DMS79 (cell line): ENCODE results near the gene KRT17.
"Not testable (repeated sequence)": the region's sequence is repeated elsewhere in the genome, so short reads cannot be mapped to it uniquely, and the experiment has no call there.

Experiments used
- DNase-seq: peaks from one replicate; lab custom pipeline; 2025; lab: John Stamatoyannopoulos, UW

Gene KRT17

GRCh38 chr17:41653892-41654677 lies 29.7 kb upstream of the KRT17 start:
- DNase-seq = peak; percentile 21

GRCh38 chr17:41653421-41653820 lies 29.0 kb upstream of the KRT17 start:
- no peak for DNase-seq

GRCh38 chr17:41652461-41652970 lies 28.1 kb upstream of the KRT17 start:
- DNase-seq = no peak

DNA sequence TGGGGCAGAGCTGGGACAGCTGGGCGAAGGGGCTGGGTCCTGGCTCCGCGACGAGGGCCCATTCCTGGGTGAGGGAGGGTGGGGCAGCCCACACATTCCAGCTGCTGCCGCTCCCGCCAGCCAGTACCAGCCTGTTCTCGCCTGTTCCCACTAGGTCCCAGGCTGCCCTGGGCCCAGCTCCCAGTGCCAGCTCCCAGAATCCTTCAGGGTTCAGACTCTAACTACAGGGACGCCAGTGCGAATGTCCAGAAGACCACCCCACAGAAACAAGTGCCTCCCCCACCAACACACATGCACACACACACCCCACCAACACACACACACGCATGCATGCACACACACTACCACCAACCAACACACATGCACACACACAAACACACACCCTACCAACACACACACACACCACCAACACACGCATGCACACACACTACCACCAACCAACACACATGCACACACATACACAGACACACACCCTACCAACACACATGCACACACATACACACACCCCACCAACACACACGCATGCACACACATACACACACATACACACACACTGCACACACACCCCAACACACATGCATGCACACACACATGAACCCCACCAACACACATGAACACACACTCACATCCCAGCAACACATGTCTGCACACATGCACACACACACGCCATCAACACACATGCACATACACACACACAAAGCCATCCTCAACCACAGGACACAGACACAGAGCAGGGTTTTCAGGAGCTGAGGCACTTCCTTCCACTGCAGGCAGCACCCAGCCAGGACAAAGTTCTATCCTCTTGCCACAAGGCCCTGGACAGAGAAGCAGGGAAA lies 27.5 kb upstream of the KRT17 start:
- no peak for DNase-seq

GRCh38 chr17:41650794-41651624 lies 26.6 kb upstream of the KRT17 start:
- no peak for DNase-seq

DNA sequence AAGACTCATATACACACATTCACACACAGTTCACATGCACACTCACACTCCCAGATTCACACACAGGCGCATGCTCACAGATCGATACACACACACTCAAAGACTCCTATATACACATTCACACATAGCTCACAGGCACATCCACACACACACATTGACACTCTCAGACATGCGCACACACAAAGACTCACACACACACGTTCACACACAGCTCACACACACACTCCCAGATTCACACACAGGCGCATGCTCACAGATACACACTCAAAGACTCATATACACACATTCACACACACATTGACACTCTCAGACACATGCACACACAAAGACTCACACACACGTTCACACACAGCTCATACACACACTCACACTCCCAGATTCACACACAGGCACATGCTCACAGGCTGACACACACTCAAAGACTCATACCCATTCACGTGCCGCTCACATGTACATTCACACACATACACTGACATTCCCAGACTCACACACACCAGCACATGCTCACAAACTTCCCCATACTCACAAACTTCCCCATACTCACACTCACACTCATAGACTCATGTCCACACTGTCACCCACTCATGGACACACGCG lies 25.6 kb upstream of the KRT17 start:
- DNase-seq = no peak

- peak; percentile 64 for DNase-seq
Observed at GRCh38 chr17:41648411-41649195, 24.2 kb upstream of the KRT17 start.

DNA sequence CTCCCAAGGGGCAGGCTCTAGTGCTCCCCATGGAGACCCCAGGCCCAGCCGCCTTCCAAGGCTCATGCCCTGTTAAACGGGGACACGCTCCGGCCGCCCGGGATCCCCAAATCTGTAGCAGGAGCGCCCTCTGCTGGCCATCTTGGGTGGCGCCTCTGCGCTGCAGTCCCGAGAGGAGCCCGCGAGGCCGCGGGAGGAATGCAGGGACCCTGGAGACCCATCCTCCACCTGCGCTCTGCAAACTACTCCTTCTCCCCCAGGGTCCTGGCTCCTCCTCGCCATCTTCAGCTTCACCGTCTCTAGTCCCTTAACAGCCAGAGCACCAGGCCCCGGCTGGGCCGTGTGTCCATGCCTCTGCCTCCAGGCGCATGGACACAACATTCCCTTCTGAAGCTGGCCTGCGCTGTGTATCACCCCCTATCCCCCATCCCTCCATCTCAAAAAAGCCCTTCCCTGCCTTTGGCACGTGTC lies 23.6 kb upstream of the KRT17 start:
- DNase-seq = peak; percentile 76

DNA sequence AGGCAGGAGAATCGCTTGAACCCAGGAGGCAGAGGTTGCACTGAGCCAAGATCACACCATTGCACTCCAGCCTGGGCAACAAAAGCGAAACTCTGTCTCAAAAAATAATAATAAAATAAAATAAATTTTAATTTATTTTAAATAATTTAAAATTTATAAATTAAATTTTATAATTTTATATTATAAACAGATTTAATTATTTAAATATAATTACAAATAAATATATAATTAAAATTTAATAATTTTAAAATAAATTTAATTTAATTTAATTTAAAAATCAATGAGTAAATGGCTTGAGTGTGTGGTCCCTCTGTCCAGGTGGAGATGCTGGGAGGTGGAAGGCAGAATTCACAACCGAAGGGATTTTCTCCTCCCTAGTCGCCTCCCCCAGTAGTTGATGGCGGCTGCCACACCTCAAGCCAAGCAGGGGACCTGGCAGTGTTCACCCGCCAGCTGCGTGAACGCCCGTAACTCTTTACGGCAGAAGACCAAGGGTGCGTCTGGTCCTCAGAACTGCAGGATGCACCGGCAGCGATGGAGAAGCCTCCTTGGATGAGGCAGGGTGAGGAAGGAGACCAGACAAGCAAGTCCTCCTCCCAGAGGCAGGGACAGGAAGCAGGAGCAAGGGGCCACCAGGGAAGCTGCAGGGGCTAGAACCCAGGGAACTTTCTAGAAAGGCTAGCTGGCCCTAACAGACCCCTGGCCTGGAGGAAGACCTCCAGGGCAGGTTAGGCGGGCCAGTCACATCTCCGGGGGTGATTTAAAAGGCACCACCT lies 22.9 kb upstream of the KRT17 start:
- no peak for DNase-seq

GRCh38 chr17:41642252-41643156 lies 18.1 kb upstream of the KRT17 start:
- no peak for DNase-seq

- DNase-seq = not testable (repeated sequence)
Observed at GRCh38 chr17:41640596-41640995, 16.2 kb upstream of the KRT17 start.

GRCh38 chr17:41639492-41640473 lies 15.4 kb upstream of the KRT17 start:
- DNase-seq = no peak

- DNase-seq = no peak
Observed at GRCh38 chr17:41638941-41639340, 14.6 kb upstream of the KRT17 start.

DNA sequence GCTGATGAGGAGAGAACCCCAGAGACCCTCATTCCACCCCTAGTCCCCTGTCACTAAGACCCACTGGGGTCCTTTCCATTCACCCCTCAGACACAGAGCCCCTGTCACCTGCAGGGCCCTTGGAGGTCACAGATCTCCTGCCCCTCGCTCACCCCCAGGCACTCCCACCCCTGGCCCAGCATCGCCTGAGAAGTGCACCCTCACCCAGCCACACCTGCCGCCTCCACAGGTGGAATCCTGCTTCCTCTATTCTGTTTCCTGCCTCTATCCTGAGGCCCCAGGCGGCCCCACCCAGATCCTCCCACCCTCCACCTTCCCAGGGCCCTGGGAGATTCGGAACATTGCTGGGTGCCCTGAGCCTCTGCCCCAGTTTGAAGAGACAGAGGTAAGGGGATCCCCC lies 13.8 kb upstream of the KRT17 start:
- no peak for DNase-seq

- DNase-seq = no peak
Observed at GRCh38 chr17:41636652-41637051, 12.3 kb upstream of the KRT17 start.

DNA sequence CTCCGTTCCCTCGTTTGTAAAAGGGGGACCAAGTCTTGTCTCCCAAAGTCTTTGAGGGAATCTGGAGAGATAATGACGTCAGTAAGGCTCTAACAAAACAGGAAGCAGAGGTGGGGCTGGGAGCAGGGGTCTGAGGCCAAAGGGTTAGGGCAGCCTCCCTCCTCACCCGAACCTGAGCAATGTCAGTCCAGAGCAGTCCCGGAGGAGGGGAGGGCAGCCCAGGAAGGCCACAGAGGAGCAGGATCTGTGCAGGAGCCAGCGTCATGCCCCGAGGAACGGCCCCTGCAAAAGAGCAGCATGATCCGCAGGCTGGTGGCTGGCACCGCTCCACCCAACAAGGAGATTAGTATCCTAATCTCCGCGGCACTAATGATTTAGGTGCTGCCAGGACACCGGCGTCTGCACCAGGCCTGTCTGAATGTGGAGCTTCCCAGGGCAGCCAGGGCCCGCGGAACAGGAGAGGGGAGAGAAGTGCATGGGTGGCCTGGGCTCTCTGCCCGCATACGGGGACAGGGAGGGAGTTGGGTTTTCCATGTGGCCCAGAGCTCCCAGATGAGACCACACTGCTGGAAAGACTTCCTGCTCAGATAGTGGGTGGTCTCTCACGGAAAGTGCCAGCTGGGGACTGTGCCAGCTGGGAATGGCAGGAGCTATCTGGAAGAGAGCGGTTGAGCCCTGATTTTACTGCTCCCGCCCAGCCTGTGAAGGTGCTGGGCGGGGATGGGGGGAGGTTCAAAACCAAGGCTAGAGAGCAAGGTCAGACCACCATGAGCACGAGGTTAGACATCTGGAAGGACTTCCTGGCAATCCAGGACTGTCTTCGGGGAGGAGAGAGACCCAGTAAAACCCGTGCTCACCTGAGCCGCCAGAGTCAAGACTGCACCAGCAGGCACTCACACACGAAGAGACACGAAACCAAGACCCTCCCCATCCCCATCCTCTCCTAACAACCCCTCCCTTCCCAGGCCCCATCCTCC lies 11.0 kb upstream of the KRT17 start:
- DNase-seq = no peak
